HG03460 (cell line): ENCODE measurements around the gene NEIL3.

Source experiments
- ATAC-seq: cut with Tn5 transposase; IDR thresholded peaks from one replicate; pipeline ENCODE4 v1.9.1; 2021; ENCODE audit not compliant: unreplicated experiment

NEIL3 gene

DNA sequence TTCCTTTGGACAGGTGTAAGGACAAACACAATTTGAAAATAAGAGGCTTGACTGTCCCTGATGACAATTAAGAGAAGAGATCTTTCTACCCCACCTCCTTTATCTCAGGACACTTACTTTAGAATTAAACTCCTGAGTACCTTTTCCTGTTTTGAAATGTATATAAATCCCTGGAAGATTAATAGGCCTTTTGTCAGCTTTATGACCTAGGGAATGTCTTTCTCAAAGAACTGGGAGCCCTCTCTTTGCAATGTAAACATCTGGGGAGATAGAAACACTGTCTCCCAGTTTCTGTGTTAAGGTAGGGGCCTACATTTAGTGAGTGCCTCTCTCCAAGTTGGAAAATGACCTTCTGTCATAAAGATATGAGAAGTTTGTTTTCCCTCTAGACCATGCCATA is 100.9 kb downstream of the NEIL3 start:
- no peak for ATAC-seq

DNA sequence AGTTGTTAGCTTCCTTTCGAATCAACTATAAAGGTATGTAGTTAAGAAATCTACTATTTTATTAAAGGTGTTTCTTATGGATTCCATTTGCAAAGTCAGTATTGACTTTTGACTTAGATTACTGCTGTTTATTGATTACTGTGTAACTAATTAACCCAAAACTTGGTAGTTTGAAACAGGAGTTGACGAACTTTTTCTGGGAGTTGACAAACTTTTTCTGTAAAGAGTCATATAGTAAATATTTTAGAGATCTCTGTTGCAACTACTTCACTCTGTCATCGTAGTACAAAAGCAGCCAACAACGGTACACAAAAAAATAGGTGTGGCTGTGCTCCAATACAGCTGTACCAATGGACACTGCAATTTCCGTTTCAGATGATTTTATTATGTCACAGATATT is 102.3 kb downstream of the NEIL3 start:
- ATAC-seq: no peak
